Neutrophil (primary cell): ENCODE results near the gene ZXDC.

Experiments
- H3K27ac ChIP-seq: fragments of 200-600 bp; sonication (generic); 2 replicates; pipeline ENCODE4 v1.5.1; 2016; ENCODE audit warnings: mild to moderate bottlenecking, moderate library complexity
- H3K27me3 ChIP-seq: fragments of 200-600 bp; sonication (generic); 2 replicates; pipeline ENCODE4 v1.6.0; 2016; ENCODE audit warnings: mild to moderate bottlenecking
- H3K36me3 ChIP-seq: fragments of 200-600 bp; sonication (generic); 2 replicates; pipeline ENCODE4 v1.5.1; 2017
- H3K4me1 ChIP-seq, 2 experiments: fragments of 200-600 bp in 1 of 2; sonication (generic) in 1 of 2; 1 replicate in 1 of 2; 2 replicates in 1 of 2; pipeline versions ENCODE4 v1.5.1 to v1.6.1; 2013 to 2016; ENCODE audit warnings: low read depth in 1 of 2, low read length in 1 of 2, mild to moderate bottlenecking in 1 of 2, moderate library complexity in 1 of 2; ENCODE audit not compliant: control insufficient read depth in 1 of 2, insufficient read depth in 1 of 2
- H3K4me3 ChIP-seq, 2 experiments: fragments of 200-600 bp in 1 of 2; sonication (generic) in 1 of 2; 1 replicate in 1 of 2; 2 replicates in 1 of 2; pipeline ENCODE4 v1.5.1; 2013 to 2016; ENCODE audit warnings: low read depth in 1 of 2, low read length in 1 of 2, mild to moderate bottlenecking in 1 of 2, moderate library complexity in 1 of 2
- H3K9me3 ChIP-seq: fragments of 200-600 bp; sonication (generic); 2 replicates; pipeline ENCODE4 v1.5.1; 2016
- TF ChIP-seq, protein P1 (sequence below): fragments of 200-600 bp; sonication (generic); IDR thresholded peaks from 2 replicates; pipeline ENCODE4 v1.5.1; 2016; ENCODE audit warnings: antibody characterized with exemption

Gene ZXDC

DNA sequence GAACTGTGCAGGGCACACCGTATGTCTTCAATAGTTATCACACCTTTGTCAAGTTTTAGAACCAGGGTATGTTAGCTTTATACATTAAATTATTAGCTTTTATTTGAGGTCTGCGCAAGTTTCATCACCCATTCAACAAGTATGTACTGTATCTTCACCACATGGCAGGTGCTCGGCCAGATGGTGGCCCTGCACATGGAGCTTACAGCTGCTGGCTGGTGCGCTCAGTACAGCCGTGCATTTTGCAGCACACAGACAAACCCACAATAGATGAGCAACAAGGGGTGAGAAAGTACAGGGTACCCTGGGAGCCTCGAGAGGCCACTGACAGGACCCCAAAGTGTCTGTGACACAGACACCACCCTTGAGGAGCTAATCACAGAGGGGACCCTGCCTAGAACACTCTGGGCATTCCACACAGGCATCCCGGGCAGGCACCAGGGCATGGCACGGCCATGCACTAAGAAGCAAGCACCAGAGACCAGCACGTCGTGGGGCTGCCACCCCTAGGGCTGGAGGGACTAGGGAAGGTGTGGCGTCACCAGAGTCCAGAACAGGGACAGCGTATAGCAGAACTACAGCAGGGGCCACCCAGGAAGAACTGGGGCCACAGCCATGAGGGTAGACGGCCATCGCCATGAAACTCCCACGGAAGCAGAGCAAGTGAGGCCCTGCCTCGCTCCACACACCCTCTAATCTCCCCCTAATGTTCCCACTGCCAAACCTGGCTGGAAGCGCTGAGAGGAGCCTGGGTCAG lies 27.4 kb downstream of the ZXDC start:
- Histone ChIP-seq H3K4me3 (no peak overlapping the region), H3K27me3 (no peaks in the 10 kb centered on the region), H3K27ac (no peak overlapping the region), H3K36me3 (peaks cover 87% of the 10 kb centered on the region), H3K4me1 (no peaks in the 10 kb centered on the region), H3K9me3 (no peaks in the 10 kb centered on the region)
- TF ChIP-seq, protein P1, sequence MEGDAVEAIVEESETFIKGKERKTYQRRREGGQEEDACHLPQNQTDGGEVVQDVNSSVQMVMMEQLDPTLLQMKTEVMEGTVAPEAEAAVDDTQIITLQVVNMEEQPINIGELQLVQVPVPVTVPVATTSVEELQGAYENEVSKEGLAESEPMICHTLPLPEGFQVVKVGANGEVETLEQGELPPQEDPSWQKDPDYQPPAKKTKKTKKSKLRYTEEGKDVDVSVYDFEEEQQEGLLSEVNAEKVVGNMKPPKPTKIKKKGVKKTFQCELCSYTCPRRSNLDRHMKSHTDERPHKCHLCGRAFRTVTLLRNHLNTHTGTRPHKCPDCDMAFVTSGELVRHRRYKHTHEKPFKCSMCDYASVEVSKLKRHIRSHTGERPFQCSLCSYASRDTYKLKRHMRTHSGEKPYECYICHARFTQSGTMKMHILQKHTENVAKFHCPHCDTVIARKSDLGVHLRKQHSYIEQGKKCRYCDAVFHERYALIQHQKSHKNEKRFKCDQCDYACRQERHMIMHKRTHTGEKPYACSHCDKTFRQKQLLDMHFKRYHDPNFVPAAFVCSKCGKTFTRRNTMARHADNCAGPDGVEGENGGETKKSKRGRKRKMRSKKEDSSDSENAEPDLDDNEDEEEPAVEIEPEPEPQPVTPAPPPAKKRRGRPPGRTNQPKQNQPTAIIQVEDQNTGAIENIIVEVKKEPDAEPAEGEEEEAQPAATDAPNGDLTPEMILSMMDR: no peak

GRCh38 chr3:126447456-126448106 lies 28.1 kb downstream of the ZXDC start:
- TF ChIP-seq, protein P1: no peak
- no peak overlapping the region for H3K4me3 ChIP-seq
- no peaks in the 10 kb centered on the region for H3K4me1 ChIP-seq
- H3K27ac ChIP-seq: no peak overlapping the region
- no peaks in the 10 kb centered on the region for H3K27me3 ChIP-seq
- peaks cover 91% of the 10 kb centered on the region for H3K36me3 ChIP-seq
- H3K9me3 ChIP-seq: no peaks in the 10 kb centered on the region

- Histone ChIP-seq H3K4me3 (no peak overlapping the region), H3K27me3 (no peaks in the 10 kb centered on the region), H3K4me1 (no peaks in the 10 kb centered on the region), H3K27ac (no peak overlapping the region), H3K36me3 (peaks cover 92% of the 10 kb centered on the region), H3K9me3 (no peaks in the 10 kb centered on the region)
- TF ChIP-seq, protein P1: no peak
Observed at GRCh38 chr3:126446791-126447190, 28.9 kb downstream of the ZXDC start.

DNA sequence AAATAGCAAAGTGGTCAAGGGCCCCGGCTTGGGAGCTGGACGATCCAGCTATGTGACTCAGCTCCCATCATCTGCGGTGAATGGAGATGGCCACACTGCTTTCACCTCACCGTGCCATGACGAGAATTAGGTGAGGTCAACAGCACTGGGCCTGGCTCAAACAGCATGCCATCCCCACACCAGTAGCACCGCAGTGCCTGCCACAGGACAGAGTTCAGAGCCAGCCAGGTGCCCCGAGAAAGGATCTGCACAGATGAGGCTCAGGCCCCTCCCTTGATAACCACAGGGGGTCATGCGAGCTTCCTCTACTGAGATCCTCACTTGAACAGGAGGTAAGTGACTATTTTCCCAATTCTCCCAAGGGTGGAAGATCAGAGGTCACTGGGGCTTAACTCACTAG lies 29.4 kb downstream of the ZXDC start:
- Histone ChIP-seq H3K27me3 (no peaks in the 10 kb centered on the region), H3K9me3 (no peaks in the 10 kb centered on the region), H3K4me1 (no peaks in the 10 kb centered on the region), H3K36me3 (peaks cover 92% of the 10 kb centered on the region), H3K27ac (no peak overlapping the region), H3K4me3 (no peak overlapping the region)
- TF ChIP-seq, protein P1: no peak

DNA sequence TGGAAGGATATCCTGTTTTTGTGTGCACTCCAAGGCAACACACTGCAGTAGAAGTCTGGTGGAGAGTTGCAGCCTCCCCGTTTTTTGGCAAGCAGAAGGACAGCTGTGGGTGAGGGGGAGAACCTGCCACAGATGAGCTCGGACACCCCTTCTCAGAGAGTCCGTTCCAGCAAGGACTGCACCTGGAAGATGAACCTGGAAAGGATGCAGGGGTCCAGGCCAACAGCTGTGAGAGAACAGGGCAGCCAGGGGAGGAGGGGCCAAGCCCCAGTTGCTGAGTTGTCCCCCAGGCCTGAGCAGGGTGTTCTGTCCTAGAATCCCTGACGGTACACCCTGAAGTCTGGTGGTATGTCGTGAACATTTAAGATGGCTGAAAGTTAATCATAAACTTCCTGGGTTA lies 30.2 kb downstream of the ZXDC start:
- H3K36me3 ChIP-seq: peaks cover 92% of the 10 kb centered on the region
- no peaks in the 10 kb centered on the region for H3K9me3 ChIP-seq
- no peak overlapping the region for H3K27ac ChIP-seq
- H3K4me1 ChIP-seq: no peaks in the 10 kb centered on the region
- no peaks in the 10 kb centered on the region for H3K27me3 ChIP-seq
- no peak overlapping the region for H3K4me3 ChIP-seq
- TF ChIP-seq, protein P1: no peak
